ENCODE data around the gene YTHDF2. TPM values are rescaled to one million over a fixed set of nuclear protein-coding genes. Genes with fewer than 3 reads are reported as not detected.

YTHDF2 gene
- total and polyA plus RNA-seq, 9 of the 15 experiments (the other 6 are each of a cell fraction or from before 2014, with no cell fraction given): 41.0 to 111 (median 83.3) TPM

DNA sequence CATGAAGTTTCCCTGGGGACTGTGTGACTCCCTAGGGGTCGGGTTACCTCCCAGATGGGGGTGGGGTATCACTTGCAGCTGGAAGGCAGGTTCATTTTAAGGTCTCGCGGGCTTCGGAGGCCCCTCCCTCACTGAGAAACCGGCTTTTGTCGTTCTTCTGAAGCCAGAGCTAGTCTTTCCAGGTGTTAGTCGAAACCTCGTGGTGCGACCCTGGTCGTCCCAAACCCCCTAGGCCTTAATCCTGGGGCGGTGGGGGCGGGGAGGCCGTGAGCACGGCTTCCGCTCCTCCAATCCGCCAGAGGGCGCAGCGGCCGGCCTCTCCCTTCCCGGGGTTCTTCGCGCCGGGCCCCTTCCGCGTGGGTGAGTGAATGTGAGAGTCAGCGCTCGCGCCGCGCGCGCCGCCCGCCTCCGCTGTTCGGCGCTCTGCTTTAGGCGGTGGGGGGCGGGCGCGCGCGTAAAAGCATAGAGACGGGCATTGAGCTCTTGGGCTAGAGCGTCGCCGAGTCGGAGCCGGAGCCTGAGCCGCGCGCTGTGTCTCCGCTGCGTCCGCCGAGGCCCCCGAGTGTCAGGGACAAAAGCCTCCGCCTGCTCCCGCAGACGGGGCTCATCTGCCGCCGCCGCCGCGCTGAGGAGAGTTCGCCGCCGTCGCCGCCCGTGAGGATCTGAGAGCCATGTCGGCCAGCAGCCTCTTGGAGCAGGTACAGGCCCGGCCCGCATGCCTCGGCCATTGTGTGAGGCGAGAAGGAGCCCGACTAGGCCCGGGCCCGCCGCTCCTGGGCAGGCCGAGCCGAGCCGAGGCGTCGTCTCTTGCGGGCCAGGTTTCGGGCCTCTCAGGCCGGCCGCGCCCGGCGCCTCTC, at the start of gene YTHDF2 (continued):
- TF ChIP-seq U2AF2 (optimal IDR thresholded peaks at IDR 0.05; ENCODE audit: low read depth, low read length): no peak
- peak; percentile 90 for TF ChIP-seq PHF8 (IDR thresholded peaks at IDR 0.05; ENCODE audit: borderline replicate concordance, low read length)
- TF ChIP-seq, protein P1, sequence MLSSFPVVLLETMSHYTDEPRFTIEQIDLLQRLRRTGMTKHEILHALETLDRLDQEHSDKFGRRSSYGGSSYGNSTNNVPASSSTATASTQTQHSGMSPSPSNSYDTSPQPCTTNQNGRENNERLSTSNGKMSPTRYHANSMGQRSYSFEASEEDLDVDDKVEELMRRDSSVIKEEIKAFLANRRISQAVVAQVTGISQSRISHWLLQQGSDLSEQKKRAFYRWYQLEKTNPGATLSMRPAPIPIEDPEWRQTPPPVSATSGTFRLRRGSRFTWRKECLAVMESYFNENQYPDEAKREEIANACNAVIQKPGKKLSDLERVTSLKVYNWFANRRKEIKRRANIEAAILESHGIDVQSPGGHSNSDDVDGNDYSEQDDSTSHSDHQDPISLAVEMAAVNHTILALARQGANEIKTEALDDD (IDR thresholded peaks at IDR 0.05): peak; percentile 59; the same call in 1 of the 2 replicates
- TF ChIP-seq, protein P2, sequence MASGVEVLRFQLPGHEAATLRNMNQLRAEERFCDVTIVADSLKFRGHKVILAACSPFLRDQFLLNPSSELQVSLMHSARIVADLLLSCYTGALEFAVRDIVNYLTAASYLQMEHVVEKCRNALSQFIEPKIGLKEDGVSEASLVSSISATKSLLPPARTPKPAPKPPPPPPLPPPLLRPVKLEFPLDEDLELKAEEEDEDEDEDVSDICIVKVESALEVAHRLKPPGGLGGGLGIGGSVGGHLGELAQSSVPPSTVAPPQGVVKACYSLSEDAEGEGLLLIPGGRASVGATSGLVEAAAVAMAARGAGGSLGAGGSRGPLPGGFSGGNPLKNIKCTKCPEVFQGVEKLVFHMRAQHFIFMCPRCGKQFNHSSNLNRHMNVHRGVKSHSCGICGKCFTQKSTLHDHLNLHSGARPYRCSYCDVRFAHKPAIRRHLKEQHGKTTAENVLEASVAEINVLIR (CRISPR knock-in tag; IDR thresholded peaks at IDR 0.05): peak; percentile 81
- TF ChIP-seq, protein P3, sequence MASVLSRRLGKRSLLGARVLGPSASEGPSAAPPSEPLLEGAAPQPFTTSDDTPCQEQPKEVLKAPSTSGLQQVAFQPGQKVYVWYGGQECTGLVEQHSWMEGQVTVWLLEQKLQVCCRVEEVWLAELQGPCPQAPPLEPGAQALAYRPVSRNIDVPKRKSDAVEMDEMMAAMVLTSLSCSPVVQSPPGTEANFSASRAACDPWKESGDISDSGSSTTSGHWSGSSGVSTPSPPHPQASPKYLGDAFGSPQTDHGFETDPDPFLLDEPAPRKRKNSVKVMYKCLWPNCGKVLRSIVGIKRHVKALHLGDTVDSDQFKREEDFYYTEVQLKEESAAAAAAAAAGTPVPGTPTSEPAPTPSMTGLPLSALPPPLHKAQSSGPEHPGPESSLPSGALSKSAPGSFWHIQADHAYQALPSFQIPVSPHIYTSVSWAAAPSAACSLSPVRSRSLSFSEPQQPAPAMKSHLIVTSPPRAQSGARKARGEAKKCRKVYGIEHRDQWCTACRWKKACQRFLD (CRISPR knock-in tag; IDR thresholded peaks at IDR 0.05): peak; percentile 93
- TF ChIP-seq, protein P4, sequence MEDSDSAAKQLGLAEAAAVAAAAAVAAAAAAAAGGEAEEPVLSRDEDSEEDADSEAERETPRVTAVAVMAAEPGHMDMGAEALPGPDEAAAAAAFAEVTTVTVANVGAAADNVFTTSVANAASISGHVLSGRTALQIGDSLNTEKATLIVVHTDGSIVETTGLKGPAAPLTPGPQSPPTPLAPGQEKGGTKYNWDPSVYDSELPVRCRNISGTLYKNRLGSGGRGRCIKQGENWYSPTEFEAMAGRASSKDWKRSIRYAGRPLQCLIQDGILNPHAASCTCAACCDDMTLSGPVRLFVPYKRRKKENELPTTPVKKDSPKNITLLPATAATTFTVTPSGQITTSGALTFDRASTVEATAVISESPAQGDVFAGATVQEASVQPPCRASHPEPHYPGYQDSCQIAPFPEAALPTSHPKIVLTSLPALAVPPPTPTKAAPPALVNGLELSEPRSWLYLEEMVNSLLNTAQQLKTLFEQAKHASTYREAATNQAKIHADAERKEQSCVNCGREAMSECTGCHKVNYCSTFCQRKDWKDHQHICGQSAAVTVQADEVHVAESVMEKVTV (CRISPR knock-in tag; IDR thresholded peaks at IDR 0.05): peak; percentile 22; the same call in 1 of the 2 replicates
- TF ChIP-seq C11orf30 (IDR thresholded peaks at IDR 0.05; ENCODE audit: low read depth): peak; percentile 87
- peak; percentile 34 for TF ChIP-seq MEIS2 (IDR thresholded peaks at IDR 0.05; ENCODE audit: partially characterized antibody)
- TF ChIP-seq ZNF589 (CRISPR knock-in tag; IDR thresholded peaks at IDR 0.05; ENCODE audit: low read depth): no peak
- peak; percentile 17 for TF ChIP-seq MXI1 (IDR thresholded peaks at IDR 0.05; ENCODE audit: low read depth, low read length)
- TF ChIP-seq BHLHE40 (IDR thresholded peaks at IDR 0.05; ENCODE audit: low read length): peak; percentile 52
- TF ChIP-seq, protein P5, sequence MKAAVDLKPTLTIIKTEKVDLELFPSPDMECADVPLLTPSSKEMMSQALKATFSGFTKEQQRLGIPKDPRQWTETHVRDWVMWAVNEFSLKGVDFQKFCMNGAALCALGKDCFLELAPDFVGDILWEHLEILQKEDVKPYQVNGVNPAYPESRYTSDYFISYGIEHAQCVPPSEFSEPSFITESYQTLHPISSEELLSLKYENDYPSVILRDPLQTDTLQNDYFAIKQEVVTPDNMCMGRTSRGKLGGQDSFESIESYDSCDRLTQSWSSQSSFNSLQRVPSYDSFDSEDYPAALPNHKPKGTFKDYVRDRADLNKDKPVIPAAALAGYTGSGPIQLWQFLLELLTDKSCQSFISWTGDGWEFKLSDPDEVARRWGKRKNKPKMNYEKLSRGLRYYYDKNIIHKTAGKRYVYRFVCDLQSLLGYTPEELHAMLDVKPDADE (conservative IDR thresholded peaks at IDR 0.05; ENCODE audit: control insufficient read depth, low read depth, low read length): peak; percentile 91; the same call in 1 of the 2 replicates
- TF ChIP-seq PRMT5 (CRISPR knock-in tag; IDR thresholded peaks at IDR 0.05): no peak; the same call in none of the 2 replicates
- TF ChIP-seq, protein P6, sequence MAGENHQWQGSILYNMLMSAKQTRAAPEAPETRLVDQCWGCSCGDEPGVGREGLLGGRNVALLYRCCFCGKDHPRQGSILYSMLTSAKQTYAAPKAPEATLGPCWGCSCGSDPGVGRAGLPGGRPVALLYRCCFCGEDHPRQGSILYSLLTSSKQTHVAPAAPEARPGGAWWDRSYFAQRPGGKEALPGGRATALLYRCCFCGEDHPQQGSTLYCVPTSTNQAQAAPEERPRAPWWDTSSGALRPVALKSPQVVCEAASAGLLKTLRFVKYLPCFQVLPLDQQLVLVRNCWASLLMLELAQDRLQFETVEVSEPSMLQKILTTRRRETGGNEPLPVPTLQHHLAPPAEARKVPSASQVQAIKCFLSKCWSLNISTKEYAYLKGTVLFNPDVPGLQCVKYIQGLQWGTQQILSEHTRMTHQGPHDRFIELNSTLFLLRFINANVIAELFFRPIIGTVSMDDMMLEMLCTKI (IDR thresholded peaks at IDR 0.05; ENCODE audit: partially characterized antibody): no peak
- TF ChIP-seq POLR2B (IDR thresholded peaks at IDR 0.05; ENCODE audit: low read depth, partially characterized antibody): peak; percentile 68
